Activated CD4-positive, alpha-beta memory T cell treated with anti-CD3 and anti-CD28 coated beads for 36 hours (primary cell): ENCODE data around the gene NCKAP5. TPM values are rescaled to one million over a fixed set of nuclear protein-coding genes. Genes with fewer than 3 reads are reported as not detected.
"Not testable (repeated sequence)": the region's sequence is repeated elsewhere in the genome, so short reads cannot be mapped to it uniquely, and the experiment has no call there.

ENCODE experiments used
- CTCF ChIA-PET: fragments of 350-600 bp; sonication (Branson Sonifier 250); formaldehyde crosslinking; loops from one replicate; lab custom pipeline; 2021; ENCODE audit warnings: antibody characterized with exemption, inconsistent platforms; lab: Charles Lee
- POLR2A ChIA-PET: fragments of 350-600 bp; sonication (Branson Sonifier 250); formaldehyde crosslinking; loops from one replicate; lab custom pipeline; 2021; ENCODE audit warnings: antibody characterized with exemption; lab: Charles Lee
- DNase-seq: peaks from one replicate; pipeline ENCODE4 v3.0.0-alpha.2; 2020
- H3K27ac Mint-ChIP-seq: one replicate; pipeline ENCODE4 v1.8.0; 2021; ENCODE audit warnings: mixed read lengths
- H3K27me3 Mint-ChIP-seq: one replicate; pipeline ENCODE4 v1.8.0; 2021; ENCODE audit warnings: mixed read lengths
- H3K36me3 Mint-ChIP-seq: one replicate; pipeline ENCODE4 v1.8.0; 2021; ENCODE audit warnings: mixed read lengths
- H3K4me1 Mint-ChIP-seq: one replicate; pipeline ENCODE4 v1.8.0; 2021; ENCODE audit warnings: low read depth, mixed read lengths
- H3K4me3 Mint-ChIP-seq: one replicate; pipeline ENCODE4 v1.8.0; 2021; ENCODE audit warnings: mild to moderate bottlenecking, mixed read lengths
- H3K9me3 Mint-ChIP-seq: one replicate; pipeline ENCODE4 v1.8.0; 2021; ENCODE audit warnings: mixed read lengths
- intact Hi-C: fragments of 100-400 bp; cut with micrococcal nuclease; formaldehyde crosslinking; loops from one replicate; pipeline ENCODE4 v1.15.1; 2023
- total RNA-seq, 2 experiments: library from RNA; stranded (reverse); gene quantifications; one replicate each; pipeline ENCODE4 v1.2.3, GENCODE V29; 2021

NCKAP5 gene
- total RNA-seq, 2 experiments from 2014 or later = not detected

DNA sequence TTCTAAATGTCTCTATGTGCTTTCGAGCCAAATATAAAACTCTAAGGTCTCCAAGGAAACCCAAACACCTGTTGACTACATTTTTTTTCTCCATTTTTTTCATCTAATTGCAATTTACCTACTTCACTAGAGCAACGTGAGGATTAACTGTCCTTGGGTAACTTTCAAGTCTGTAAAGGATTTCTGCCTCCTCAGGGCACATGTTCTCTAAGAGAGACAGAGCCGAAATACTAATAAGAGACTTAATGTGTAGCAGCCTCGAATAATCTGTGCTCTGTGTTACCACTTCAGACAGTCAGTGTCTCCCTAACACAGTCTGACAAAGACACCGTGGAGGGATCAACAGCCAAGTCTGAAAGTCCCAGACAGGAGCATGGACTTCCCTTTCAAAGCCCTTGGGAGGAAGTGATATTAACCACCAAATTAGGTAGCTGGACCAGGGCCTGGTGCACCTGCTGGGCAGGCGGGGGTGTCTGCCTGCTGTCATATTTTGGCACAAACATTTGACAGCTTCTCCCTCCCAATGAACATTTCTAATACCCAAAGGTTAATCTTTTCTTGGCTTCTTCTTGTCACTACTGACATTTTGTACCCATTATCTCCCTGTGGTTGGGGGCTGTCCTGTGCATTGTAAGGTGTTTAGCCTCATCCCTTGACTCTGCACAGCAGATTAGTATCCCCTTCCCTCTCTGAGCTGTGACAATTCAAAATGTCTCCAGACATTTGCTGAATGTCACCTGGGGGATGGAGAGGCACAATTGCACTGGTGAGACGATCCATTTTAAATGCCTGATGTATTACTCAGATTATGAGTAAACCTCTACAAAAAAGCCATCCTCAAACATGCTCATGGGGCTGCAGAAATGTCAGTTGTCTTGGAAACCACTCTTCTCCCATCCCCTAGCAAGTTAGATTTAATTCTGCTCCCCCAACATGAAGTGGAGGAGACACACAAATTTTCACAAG is 852.6 kb downstream of the NCKAP5 start:
- no peaks in the 10 kb centered on the region for H3K36me3 Mint-ChIP-seq
- H3K9me3 Mint-ChIP-seq = no peaks in the 10 kb centered on the region
- intact Hi-C loops = no loop called here
- H3K4me1 Mint-ChIP-seq = no peaks in the 10 kb centered on the region
- no peak overlapping the region for H3K27ac Mint-ChIP-seq
- POLR2A ChIA-PET = no interaction called here
- no peak overlapping the region for H3K4me3 Mint-ChIP-seq
- CTCF ChIA-PET = no interaction called here
- no peak for DNase-seq
- no peaks in the 10 kb centered on the region for H3K27me3 Mint-ChIP-seq

DNA sequence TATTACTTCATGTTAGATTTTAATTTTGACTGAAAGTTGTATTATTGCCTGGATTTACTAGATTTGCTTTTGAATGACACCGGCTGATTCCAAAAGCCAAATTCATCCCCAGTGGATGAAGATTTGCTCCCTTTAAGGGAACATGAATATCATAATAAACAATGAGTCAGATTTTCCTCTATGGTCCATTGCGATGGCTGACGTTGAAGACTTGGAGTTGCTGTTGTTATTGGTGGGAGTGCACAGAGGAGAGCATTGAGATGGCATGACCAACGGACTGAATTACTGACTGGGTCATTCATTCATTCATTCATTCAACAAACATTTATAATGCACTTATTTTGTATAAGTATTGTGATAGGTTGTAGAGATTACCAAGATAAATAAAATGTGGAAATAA is 864.9 kb downstream of the NCKAP5 start:
- Mint-ChIP-seq H3K27ac (no peak overlapping the region), H3K9me3 (no peaks in the 10 kb centered on the region), H3K4me1 (no peaks in the 10 kb centered on the region), H3K27me3 (no peaks in the 10 kb centered on the region), H3K4me3 (no peak overlapping the region), H3K36me3 (no peaks in the 10 kb centered on the region)
- DNase-seq = no peak
- CTCF ChIA-PET = no interaction called here
- intact Hi-C loops = no loop called here
- POLR2A ChIA-PET = no interaction called here

DNA sequence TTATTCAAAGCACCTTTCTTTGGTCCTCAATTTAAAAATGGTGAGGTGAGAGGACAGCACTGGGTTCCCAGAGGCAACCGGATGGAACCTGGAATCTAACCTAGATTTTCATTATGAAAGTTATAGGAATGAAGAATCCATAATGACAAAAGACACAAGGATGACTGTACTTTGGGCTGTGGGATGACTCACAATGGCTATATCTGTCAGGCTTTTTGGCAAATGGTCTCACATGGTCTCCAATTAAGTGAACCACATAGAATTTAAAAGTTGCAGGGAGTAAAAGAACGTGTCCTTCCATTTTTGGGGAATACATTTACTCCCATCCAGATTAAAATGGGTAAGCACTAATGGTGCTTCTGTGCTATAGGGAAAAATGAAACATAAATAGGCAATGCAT is 866.5 kb downstream of the NCKAP5 start:
- Mint-ChIP-seq H3K4me1 (no peaks in the 10 kb centered on the region), H3K9me3 (no peaks in the 10 kb centered on the region), H3K36me3 (no peaks in the 10 kb centered on the region), H3K4me3 (no peak overlapping the region), H3K27me3 (no peaks in the 10 kb centered on the region), H3K27ac (no peak overlapping the region)
- intact Hi-C loops = no loop called here
- CTCF ChIA-PET = no interaction called here
- DNase-seq = no peak
- POLR2A ChIA-PET = no interaction called here

DNA sequence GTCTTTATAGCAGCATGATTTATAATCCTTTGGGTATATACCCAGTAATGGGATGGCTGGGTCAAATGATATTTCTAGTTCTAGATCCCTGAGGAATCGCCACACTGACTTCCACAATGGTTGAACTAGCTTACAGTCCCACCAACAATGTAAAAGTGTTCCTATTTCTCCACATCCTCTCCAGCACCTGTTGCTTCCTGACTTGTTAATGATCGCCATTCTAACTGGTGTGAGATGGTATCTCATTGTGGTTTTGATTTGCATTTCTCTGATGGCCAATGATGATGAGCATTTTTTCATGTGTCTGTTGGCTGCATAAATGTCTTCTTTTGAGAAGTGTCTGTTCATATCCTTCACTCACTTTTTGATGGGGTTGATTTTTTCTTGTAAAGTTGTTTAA is 868.5 kb downstream of the NCKAP5 start:
- H3K4me1 Mint-ChIP-seq, POLR2A ChIA-PET, H3K9me3 Mint-ChIP-seq, intact Hi-C loops, H3K27me3 Mint-ChIP-seq, H3K36me3 Mint-ChIP-seq, H3K4me3 Mint-ChIP-seq, CTCF ChIA-PET, DNase-seq, H3K27ac Mint-ChIP-seq: not testable (repeated sequence)

DNA sequence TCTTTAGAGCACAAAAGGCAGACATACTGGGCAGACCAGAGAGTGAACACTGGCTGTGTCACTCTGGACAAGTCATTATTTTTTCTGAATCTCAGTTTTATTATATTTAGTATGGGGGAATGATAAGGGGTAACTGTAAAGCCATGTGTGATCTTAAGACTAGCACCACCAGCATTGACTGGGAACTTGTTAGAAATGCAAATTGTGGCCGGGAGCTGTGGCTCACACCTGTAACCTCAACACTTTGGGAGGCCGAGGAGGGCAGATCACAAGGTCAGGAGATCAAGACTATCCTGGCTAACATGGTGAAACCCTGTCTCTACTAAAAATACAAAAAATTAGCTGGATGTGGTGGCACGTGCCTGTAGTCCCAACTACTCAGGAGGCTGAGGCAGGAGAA is 869.9 kb downstream of the NCKAP5 start:
- DNase-seq, H3K4me3 Mint-ChIP-seq, H3K27ac Mint-ChIP-seq, H3K9me3 Mint-ChIP-seq, POLR2A ChIA-PET, H3K4me1 Mint-ChIP-seq, H3K36me3 Mint-ChIP-seq, intact Hi-C loops, CTCF ChIA-PET, H3K27me3 Mint-ChIP-seq: not testable (repeated sequence)

DNA sequence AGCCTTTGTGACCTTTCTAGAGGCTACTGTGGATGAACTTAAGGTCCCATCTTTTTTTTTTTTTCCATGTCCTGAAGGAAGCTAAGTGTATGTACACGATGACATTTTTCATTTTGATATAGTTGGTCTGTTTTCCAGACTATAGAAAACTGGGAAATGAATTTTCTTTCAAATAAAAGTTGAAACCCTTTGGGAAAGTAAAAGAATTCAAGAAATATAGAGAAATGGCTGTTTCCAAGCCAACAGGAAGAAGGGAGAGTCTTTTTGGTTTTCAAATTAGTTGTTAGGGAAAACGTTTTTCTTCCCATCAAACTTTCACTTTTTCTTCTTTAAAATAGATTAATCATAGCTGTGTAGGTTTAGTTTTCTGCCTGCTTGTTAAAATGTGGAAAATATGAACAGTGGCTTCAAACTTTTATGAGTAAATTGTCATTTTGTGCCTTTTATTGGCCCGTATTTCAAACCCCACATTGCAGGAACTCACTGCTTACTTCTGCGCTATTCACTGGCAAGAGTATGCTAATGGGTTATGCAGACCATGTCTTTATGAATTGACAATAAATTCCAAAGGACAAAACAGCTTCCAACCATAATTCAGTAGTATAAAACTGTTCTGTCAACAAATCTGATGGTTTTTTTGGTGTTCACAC is 870.6 kb downstream of the NCKAP5 start:
- Mint-ChIP-seq H3K4me3 (no peak overlapping the region), H3K27ac (no peak overlapping the region), H3K27me3 (no peaks in the 10 kb centered on the region), H3K4me1 (no peaks in the 10 kb centered on the region), H3K36me3 (no peaks in the 10 kb centered on the region), H3K9me3 (no peaks in the 10 kb centered on the region)
- no peak for DNase-seq
- intact Hi-C loops = no loop called here
- CTCF ChIA-PET = no interaction called here
- POLR2A ChIA-PET = no interaction called here

DNA sequence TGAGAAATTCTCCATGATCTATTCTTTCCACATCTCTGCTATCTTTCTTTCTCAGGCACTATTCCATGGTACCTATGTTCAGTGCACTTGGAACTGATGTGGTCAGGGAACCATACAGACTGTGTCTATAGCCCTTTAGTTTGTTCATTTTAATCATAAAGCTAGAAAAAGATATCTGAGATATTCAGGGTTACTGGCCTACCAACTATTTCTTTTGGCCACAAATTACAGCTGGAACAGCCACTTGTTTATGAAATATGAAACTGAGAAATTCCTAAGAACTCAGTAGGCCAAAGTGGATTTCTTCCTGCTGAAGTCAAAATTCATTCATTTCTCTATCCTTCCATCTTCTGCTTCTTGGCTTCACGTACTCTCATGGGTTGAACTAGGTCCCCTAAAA is 875.4 kb downstream of the NCKAP5 start:
- Mint-ChIP-seq H3K27ac (no peak overlapping the region), H3K36me3 (no peaks in the 10 kb centered on the region), H3K9me3 (no peaks in the 10 kb centered on the region), H3K4me3 (no peak overlapping the region), H3K4me1 (no peaks in the 10 kb centered on the region), H3K27me3 (no peaks in the 10 kb centered on the region)
- POLR2A ChIA-PET = no interaction called here
- CTCF ChIA-PET = no interaction called here
- DNase-seq = no peak
- intact Hi-C loops = no loop called here

DNA sequence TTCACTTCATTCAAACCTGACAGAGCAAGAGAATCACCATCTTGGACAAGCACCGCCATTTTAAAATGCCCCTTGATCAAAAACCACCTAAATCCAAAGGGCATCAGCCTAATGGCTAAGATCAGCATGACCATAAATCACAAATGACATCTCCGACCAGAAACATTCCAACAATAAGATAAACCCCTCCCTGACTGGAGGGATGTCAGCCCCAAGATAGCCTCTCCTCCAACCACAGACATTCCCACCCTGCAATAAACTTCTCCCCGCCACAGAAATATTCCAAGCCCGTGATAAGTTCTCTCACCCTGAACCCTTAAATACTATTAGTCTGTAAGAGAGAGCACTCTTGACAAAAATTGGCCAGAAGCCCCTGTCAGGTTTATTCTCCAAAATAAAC is 876.7 kb downstream of the NCKAP5 start:
- H3K4me1 Mint-ChIP-seq = no peaks in the 10 kb centered on the region
- POLR2A ChIA-PET = no interaction called here
- H3K36me3 Mint-ChIP-seq = no peaks in the 10 kb centered on the region
- H3K27ac Mint-ChIP-seq = no peak overlapping the region
- intact Hi-C loops = no loop called here
- no peak overlapping the region for H3K4me3 Mint-ChIP-seq
- H3K9me3 Mint-ChIP-seq = no peaks in the 10 kb centered on the region
- H3K27me3 Mint-ChIP-seq = no peaks in the 10 kb centered on the region
- DNase-seq = no peak
- CTCF ChIA-PET = no interaction called here

DNA sequence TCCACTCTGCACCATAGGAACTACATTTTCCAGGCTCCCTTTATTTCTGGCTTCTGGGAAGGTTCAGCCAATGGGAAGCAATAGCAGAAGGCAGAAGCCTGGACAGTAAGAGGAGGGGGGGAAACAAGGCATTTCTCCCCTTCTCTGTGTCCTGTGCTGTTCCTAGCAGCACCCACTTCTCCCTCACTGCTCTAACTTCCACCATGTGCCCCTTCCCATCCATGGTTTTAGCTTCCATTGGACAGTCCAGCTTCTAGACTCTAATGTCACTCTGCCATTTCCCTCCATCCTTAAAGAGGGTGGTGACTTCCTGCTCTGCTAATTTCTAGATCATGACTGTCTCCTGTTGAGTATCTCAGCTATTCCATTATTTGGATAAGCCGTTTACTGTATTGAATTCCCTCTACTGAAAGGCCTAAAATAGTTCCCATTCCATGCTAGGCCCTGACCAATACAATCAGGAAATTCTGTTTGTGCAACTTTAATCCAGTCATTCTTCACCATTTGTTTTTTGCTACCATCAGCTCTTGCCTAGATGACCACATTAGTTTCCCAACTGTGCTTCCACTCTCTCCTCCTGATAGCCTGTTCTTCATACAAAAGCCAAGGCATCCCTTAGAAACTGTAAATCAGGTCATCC is 877.5 kb downstream of the NCKAP5 start:
- intact Hi-C loops = no loop called here
- CTCF ChIA-PET = no interaction called here
- Mint-ChIP-seq H3K4me1 (no peaks in the 10 kb centered on the region), H3K9me3 (no peaks in the 10 kb centered on the region), H3K27ac (no peak overlapping the region), H3K4me3 (no peak overlapping the region), H3K36me3 (no peaks in the 10 kb centered on the region), H3K27me3 (no peaks in the 10 kb centered on the region)
- POLR2A ChIA-PET = no interaction called here
- no peak for DNase-seq

DNA sequence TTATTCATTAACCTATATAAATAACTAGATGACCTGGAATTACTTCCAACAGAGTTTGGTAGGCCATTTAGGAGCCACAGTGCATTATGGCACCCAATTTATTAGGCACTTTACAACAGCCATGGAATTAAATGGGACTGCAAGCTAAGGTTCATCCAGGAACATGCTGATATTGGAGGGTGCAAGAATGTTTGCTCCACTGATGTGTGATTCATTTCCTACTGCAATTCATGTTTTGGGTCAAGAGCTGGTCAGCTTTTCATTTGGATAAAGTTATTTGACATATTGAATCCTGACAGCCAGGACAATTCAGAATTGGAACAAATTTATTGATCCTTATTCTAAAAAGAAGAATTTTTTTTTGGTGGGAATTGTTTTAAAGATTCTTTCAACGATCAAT is 886.5 kb downstream of the NCKAP5 start:
- H3K9me3 Mint-ChIP-seq = no peaks in the 10 kb centered on the region
- H3K27me3 Mint-ChIP-seq = no peaks in the 10 kb centered on the region
- intact Hi-C loops = no loop called here
- H3K4me3 Mint-ChIP-seq = no peak overlapping the region
- ChIA-PET POLR2A (no interaction called here), CTCF (no interaction called here)
- H3K27ac Mint-ChIP-seq = no peak overlapping the region
- H3K4me1 Mint-ChIP-seq = no peaks in the 10 kb centered on the region
- DNase-seq = no peak
- H3K36me3 Mint-ChIP-seq = no peaks in the 10 kb centered on the region

DNA sequence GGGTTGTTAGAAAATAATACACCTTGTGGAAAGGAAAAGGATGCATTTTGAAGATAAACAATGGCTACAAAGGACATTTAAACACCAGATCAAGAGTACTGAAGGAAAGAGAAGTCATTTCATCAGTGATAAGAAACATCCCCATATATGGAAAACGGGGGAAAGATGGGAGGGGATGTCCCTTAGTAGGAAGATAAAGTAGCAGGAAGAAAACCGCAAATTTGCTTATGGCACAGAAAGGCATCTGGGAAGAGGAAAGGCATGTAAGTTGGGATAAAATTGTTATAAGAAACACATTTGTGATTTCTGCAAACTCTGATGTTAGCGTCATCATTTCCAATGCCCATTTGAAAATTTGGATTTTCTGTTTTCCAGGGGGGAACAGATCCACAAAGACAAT is 887.7 kb downstream of the NCKAP5 start:
- no peaks in the 10 kb centered on the region for H3K27me3 Mint-ChIP-seq
- H3K4me3 Mint-ChIP-seq = no peak overlapping the region
- intact Hi-C loops = no loop called here
- no peak for DNase-seq
- no peaks in the 10 kb centered on the region for H3K4me1 Mint-ChIP-seq
- POLR2A ChIA-PET = no interaction called here
- no peaks in the 10 kb centered on the region for H3K9me3 Mint-ChIP-seq
- H3K36me3 Mint-ChIP-seq = no peaks in the 10 kb centered on the region
- CTCF ChIA-PET = no interaction called here
- H3K27ac Mint-ChIP-seq = no peak overlapping the region

DNA sequence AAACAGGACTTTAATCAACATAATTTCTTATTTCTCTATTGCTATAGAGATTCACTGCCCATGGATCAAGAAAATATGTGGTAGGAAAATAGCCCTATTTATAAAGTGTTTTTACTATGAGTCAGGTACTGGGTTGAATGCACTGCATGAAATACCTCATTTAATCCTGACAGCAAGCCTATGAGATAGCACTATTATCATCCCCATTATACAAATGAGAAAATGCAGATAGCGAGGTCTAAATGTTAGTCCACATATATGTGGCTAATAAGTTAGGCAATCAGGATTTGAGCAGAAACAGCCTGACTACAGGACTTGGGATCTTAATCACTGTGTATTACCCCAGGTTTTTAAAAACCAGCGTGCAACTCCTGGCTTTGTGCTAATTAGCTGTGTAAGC is 889.8 kb downstream of the NCKAP5 start:
- no peak for DNase-seq
- Mint-ChIP-seq H3K9me3 (no peaks in the 10 kb centered on the region), H3K4me3 (no peak overlapping the region), H3K27ac (no peak overlapping the region), H3K27me3 (no peaks in the 10 kb centered on the region), H3K36me3 (no peaks in the 10 kb centered on the region), H3K4me1 (no peaks in the 10 kb centered on the region)
- intact Hi-C loops = no loop called here
- CTCF ChIA-PET = no interaction called here
- POLR2A ChIA-PET = no interaction called here
